Activated effector memory CD4-positive, alpha-beta T cell treated with Interleukin-2 at 50 U/mL for 16 hours (primary cell): ENCODE measurements around the gene TSGA10IP.
A peak's percentile ranks its signal among the peaks of the same experiment; 100 is the strongest.

Source experiments
- DNase-seq: peaks from one replicate; pipeline ENCODE4 v3.0.0-alpha.2; 2020

Gene TSGA10IP

GRCh38 chr11:65945430-65945911 lies at the start of gene TSGA10IP:
TSS of gene TSGA10IP (plus strand) at chr11:65945480. CDS start at chr11:65945676, 196 bp downstream.
- DNase-seq: no peak

- DNase-seq: no peak
Measured at GRCh38 chr11:65895482-65895981, 49.7 kb upstream of the TSGA10IP start.

GRCh38 chr11:65896034-65896999 lies 49.0 kb upstream of the TSGA10IP start:
- no peak for DNase-seq

DNA sequence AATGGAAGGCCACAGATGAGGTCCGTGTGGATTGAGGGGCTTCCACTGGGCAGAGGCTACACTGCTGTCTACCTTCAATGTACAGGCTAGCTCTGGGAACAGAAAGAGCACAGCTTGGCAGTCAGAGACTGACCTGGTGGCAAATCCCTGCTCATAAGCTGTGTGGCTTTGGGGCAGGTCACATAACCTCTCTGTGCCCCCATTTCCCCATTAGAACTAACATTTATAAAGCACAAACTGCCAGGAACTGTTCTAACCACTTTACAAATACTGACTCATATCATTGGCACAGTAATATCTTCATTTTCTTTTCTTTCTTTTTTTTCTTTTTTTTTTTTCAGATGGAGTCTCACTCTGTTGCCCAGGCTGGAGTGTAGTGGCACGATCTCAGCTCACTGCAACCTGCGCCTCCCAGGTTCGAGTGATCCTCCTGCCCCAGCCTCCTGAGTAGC lies 48.2 kb upstream of the TSGA10IP start:
- DNase-seq: no peak

- DNase-seq: no peak
Measured at GRCh38 chr11:65898656-65899355, 46.5 kb upstream of the TSGA10IP start.

GRCh38 chr11:65899356-65900124 lies 45.7 kb upstream of the TSGA10IP start:
- peak; percentile 35 for DNase-seq

DNA sequence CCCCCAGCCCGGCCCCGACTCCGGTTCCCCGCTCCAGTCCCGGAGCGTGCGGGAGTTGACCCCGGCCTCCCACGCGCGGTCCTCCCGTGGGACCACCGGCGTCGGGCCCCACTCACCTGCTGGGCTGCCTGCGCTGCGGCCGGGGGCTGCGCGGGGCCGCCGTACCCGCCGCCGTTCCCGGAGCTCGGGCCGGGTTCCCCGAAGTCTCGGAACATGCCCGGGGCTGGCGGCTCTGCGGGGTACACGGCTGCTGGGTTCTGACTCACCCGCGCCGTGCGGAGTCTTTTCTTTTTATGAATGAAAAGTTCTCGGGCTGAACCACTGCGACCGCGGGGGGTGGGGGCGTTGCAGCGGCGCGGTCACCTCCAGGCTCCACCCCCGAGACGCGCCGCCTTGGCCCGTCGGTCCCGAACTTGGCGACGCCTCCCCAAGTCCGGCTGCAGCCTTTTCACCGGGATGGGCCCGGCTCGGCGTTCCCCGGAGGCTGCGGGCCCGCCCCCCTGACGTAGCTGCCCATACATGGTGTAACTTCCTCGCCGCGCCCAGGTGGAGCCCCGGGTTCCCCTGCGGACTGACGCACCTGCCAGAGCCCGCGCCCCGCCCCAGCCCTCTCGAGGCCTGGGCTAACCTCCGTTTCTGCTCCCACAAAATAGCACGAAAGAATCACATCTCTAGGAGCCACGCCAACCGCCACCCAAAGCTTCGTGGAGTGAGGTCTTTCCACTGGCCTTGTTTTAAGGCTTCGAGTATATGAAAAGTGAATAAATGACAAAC lies 45.0 kb upstream of the TSGA10IP start, which contains the start of gene FOSL1:
Gene FOSL1, minus strand, starts transcription at position 264 of the 774 bp plus-strand sequence. Its CDS starts 49 bp downstream, at position 215.
- peak; percentile 86 for DNase-seq

- no peak for DNase-seq
Measured at GRCh38 chr11:65900899-65901180, 44.4 kb upstream of the TSGA10IP start.

DNA sequence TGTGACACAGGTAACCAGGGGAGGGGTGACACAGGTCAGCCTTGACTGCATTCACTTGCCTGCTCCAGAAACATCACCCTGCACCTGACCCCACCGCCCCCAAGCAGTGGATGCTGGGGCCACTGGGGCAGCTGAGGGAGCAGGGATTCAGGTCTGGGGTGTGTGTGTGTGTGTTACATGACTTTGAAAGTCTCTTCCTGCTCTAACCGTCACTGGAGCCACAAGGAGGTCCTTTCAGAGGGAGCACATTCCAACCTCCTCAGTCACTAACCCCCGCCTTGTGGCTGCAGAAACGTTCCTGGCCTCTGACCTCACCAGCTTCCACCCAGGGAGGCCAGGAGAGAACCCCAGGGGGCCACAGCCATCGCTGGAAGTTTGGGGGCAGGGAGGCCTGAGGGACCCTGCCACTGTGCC lies 42.2 kb upstream of the TSGA10IP start:
- DNase-seq: no peak

- DNase-seq: no peak
Measured at GRCh38 chr11:65903715-65904114, 41.6 kb upstream of the TSGA10IP start.

DNA sequence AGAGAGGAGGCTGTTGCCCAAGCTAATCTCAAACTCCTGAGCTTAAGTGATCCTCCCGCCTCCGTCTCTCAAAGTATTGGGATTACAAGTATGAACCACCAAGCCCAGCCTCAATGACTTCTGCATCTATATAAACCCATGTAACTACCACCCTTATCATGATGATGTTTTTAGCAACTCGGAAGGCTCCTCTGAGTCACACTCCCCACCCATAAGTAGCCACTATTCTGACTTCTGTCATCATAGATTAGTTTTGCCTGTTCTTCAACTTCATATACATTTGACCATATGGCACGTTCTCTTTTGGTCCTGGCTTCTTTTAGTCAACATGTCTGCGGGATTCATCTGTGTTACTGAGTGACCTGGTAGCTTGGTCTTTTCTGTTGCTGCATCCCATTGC lies 38.7 kb upstream of the TSGA10IP start:
- no peak for DNase-seq

- no peak for DNase-seq
Measured at GRCh38 chr11:65907878-65908277, 37.4 kb upstream of the TSGA10IP start.

GRCh38 chr11:65911682-65912568 lies 33.4 kb upstream of the TSGA10IP start:
- DNase-seq: no peak

- DNase-seq: no peak
Measured at GRCh38 chr11:65912845-65913244, 32.4 kb upstream of the TSGA10IP start.

DNA sequence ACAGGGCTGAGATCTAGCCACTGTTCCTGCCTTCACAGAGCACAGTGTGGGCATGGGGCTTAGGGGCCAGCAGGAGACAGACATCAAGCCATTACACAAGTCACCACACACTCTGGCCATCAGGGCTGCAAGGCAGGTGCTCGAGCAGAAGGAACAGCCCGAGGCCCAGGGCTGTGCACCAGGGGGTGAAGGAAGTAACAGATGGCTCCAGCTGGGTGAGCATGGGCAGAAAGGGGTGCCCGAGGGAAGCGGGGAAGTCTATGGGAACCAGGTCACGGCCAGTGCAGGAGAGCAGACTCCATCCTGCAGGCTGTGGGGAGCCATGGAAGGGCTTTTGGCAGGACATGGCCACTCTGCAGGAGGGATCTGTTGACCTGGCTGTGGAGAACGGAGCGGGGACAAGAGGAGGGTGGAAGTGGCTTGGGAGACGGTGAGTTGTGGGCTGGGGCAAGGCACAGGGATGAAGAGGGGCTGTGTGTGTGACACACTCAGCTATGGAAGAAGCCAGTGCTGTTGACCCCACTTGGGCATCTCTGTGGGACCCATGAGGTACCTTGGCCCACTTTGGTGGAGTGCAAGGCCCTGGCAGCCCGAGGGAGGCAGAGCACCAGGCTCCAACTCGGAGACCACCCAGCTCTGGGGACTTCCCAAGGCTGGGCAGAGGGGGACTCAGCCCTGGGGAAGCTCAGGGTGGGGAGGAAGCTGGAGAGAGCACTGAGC lies 30.0 kb upstream of the TSGA10IP start:
- no peak for DNase-seq

GRCh38 chr11:65915821-65916251 lies 29.4 kb upstream of the TSGA10IP start:
- DNase-seq: no peak

DNA sequence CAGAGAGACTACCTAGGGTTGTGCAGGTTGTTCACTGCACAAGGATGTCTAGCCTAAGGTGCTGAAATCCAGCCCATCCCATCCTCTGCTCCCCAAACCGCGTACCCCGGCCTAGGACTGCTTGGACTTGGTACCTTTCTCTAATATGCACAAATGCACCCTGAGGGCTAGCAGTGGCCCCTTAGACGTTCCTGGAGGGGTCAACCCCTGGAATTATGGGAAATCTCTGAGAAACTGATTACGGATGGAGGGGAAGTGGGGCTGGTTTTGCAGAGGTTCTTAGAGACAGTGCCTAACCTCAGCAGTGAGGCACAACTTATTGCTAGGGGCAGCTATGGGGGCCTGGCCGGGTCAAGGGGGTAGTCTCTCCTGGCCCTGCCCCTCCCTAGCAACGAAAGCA lies 28.9 kb upstream of the TSGA10IP start:
- no peak for DNase-seq

DNA sequence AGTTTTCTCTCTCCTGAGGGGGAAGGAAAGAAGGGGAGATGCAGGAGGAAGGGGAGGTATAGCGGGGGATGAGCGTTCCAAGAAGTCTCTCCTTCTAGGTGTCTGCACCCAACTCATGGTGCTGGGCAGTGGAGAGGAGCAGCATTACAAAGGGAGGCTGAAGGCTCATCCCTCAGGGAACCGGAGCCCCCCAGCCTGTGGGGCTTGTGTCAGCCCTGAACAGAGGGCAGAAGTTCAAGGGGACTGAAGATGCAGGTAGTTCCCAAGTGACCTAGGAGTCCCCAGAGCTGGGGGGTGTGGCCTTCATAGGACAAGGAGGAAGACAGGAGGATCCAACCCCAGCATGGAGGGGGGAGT lies 28.2 kb upstream of the TSGA10IP start:
- no peak for DNase-seq

DNA sequence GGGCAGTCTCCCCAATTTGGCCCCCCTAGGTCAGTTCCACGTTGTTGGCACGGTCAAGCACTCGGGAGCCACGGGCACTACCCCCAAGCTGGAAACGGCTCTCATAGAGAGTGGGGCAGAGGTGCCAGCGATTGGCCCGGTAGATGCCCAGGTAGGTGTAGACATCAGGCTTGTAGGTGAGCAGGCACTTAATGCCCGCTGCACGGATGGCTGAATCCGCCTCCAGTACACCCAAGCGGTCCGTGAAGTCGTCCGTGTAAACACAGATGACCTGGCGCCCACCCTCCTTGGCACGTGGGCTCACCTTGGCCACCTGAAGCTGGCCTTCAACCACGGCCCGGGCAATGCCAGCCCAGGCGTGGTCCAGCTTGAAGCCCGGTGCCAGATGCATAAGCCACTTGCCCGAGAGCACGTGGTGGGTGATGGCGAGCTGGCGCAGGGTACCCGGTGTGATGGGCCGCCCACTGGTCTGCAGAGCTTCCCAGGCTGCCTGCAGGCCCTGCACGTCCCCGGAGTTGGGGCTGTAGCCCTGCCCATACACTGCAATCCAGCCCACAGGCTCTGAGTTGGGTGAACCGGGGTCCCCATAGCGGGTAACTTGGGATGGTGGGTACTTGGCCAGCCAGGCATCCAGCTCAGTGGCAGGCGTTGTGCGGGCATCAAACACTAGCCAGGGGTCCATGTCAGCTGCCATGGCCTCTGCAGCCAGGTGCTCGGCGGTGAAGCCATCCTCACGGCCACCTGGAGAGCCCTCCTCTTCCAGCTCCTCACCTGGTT lies 27.7 kb upstream of the TSGA10IP start:
- DNase-seq: no peak
